NCI-H510A treated with DMSO at 0.1 percent for 48 hours (cell line): ENCODE data around the gene CNTROB.
"Not testable (repeated sequence)": the region's sequence is repeated elsewhere in the genome, so short reads cannot be mapped to it uniquely, and the experiment has no call there.

Source experiments
- DNase-seq: peaks from one replicate; lab custom pipeline; 2025; lab: John Stamatoyannopoulos, UW

The CNTROB gene

GRCh38 chr17:7940743-7941142 lies 8.7 kb downstream of the CNTROB start:
- DNase-seq, result no peak

GRCh38 chr17:7943291-7943690 lies 11.3 kb downstream of the CNTROB start:
- DNase-seq, result no peak

- no peak for DNase-seq
Measured at GRCh38 chr17:7944326-7944725, 12.3 kb downstream of the CNTROB start.

DNA sequence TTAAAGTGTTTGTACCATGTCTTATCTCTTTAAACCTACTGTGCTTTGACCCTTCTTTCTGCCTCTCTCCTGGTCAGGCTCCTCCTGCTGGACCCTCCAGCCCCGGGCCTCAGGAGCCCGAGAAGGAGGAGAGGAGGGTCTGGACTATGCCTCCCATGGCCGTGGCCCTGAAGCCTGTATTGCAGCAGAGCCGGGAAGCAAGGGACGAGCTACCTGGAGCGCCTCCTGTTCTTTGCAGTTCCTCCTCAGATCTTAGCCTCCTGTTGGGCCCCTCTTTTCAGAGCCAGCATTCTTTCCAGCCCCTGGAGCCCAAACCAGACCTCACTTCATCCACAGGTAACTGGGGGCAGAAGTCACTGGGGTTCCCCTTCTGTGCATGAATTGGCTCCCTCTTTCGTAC lies 13.6 kb downstream of the CNTROB start:
- no peak for DNase-seq

DNA sequence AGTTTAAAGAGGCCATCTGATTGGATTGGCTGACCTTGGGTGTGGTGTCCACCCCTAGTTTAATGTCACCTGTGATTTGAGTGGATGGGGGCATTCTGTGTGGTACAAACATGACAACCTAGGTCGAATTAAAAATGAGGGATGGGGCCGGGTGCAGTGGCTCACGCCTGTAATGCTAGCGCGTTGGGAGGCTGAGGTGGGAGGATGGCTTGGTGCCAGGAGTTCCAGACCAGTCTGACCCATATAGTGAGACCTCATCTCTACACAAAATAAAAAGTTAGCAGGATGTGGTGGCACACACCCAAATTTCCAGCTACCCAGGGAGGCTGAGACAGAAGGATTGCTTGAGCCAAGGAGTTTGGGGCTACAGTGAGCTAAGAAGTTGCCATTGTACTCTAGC lies 14.4 kb downstream of the CNTROB start:
- no peak for DNase-seq

GRCh38 chr17:7947651-7948050 lies 15.6 kb downstream of the CNTROB start:
- no peak for DNase-seq

DNA sequence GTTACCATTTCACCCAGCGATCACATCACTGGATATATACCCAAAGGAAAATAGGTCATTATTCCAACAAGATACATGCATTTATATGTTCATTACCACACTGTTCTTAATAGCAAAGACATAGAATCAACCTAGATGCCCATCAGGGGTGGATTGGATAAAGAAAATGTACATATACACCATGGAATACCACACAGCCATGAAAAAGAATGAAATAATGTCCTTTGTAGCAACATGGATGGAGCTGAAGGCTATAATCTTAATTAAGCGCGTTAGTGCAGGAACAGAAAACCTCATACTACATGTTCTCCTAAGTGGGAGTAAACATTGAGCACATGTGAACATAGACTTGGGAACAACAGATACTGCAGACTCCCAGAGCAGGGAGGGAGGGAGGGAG lies 18.6 kb downstream of the CNTROB start:
- DNase-seq, result no peak

DNA sequence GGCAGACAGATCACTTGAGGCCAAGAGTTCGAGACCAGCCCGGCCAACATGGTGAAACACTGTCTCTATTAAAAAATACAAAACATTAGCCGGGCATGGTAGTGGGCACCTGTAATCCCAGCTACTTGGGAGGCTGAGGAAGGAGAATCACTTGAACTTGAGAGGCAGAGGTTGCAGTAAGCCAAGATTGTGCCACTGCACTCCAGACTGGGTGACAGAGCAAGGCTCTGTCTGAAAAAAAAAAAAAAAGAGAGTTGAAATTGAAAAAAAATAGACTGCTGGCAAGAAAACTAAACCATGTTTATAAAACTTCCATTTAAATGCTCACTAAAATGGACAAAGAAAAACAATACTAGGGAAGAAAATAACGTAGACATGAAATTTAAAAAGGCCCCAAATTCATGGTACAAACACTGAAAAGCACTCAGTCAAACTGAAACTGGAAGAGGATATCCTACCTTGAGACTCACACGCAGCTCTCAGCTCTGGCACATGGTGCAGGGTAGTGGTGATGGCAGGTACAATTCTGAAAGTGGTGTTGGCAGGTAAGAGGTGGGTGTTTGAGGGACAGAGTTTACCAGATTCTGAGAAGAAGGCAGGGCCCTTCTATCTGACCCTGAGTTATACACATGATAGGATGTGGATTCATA lies 19.3 kb downstream of the CNTROB start:
- DNase-seq, result no peak

DNA sequence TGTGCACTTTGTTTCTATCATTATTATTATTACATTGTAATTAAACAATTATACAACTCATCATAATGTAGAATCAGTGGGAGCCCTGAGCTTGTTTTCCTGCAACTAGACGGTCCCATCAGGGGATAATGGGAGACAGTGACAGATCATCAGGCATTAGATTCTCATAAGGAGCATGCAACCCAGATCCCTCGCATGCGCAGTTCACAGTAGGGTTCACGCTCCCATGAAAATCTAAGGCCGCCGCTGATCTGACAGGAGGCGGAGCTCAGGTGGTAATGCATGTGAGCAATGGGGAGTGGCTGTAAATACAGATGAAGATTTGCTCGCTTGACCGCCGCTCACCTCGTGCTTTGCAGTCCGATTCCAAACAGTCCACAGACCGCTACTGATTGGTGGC lies 21.3 kb downstream of the CNTROB start:
- not testable (repeated sequence) for DNase-seq

- DNase-seq, result no peak
Measured at GRCh38 chr17:7955414-7956227, 23.6 kb downstream of the CNTROB start.

DNA sequence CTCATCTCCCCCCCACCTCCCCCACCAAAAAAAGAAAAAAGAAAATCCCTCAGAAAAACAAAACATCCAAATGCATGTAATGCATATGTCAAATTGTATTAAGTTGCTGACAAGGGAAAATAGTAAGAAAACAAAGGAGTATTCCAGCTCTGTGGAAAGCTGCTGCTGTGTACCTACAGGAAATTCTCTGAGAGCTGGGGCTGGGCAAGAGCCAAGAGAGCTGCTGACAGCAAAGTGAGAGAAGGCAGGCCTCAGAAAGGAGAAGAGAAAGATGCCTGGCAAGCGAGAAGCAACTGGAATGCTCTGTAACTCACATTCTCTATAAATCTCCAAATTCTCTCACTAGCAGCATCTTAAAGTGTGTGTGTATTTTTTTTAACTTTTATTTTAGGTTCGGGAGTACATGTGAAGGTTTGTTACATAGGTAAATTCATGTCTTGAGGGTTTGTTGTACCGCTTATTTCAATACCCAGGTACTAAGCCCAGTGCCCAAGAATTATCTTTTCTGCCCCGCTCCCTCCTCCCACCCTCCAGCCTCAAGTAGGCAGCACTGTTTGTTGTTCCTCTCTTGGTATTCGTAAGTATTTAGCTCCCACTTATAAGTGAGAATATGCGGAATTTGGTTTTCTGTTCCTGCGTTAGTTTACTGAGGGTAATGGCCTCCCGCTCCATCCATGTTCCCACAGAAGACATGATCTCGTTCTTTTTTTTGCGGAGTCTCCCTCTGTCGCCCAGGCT lies 24.4 kb downstream of the CNTROB start:
- no peak for DNase-seq

DNA sequence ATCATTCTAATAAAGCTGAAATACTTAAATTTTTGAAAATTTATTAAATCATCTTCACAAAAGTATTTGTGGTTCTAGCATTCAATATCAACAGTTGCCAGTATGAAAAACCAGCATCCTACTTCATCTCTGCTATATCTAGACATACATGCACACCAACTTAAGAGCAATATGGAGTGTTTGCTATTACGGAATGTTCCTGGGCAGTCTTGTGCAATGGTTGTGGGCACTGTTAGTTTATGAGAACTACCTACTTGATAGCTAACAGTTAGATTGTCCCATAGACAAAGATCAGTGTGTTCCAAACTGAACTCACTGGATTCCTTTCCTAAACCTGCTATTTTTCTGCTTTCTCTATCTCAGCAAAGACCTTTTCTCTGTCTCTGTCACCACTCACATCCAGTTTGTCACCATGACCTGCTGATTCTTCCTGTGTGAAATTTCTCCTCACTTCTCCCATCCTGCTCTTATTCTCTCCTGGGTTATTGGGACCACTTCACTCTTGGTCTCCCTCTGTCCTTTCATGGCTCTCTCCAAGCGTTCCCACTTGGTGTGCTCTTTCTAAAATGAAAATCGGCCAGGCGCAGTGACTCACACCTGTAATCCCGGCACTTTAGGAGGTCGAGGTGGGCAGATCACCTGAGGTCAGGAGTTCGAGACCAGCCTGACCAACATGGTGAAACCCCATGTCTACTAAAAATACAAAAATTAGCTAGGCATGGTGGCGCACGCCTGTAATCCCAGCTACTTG lies 27.7 kb downstream of the CNTROB start:
- DNase-seq, result no peak

- no peak for DNase-seq
Measured at GRCh38 chr17:7961421-7961820, 29.4 kb downstream of the CNTROB start.

DNA sequence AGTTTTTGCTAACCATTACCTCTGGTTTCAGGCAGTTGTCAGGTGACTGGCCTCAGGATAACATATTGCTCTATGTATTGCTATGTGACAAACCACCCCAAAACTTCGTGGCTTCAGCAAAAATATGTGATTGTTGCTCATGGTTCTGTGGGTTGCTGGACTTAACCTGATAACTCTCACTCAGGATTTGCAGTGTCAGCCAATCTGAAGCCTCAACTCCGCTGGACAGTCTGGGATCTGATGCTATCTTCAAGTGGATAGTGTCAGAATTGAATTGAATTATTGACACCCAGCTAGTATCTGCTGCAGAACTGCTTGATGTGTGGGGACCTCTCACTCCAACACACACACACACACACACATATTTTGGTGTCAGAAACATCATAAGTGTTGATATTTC lies 35.7 kb downstream of the CNTROB start:
- no peak for DNase-seq

DNA sequence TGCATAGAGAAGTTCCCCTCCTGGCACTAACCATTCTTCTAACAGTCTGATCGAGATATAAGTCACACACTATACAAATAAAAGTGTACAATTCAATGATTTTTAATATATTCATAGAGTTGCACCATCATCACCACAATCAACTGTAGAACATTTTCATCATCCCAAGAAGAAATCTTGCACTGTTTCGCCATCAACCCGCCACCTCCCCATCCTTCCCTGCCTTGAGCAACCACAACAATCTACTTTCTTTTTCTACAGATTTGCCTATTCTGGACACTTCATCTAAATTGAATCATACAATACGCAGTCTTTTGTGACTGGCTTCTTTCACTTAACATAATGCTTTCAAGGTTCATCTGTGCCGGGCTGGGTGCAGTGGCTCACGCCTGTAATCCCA lies 37.4 kb downstream of the CNTROB start:
- no peak for DNase-seq

- no peak for DNase-seq
Measured at GRCh38 chr17:7971651-7972050, 39.6 kb downstream of the CNTROB start.

- no peak for DNase-seq
Measured at GRCh38 chr17:7972131-7972785, 40.3 kb downstream of the CNTROB start.

DNA sequence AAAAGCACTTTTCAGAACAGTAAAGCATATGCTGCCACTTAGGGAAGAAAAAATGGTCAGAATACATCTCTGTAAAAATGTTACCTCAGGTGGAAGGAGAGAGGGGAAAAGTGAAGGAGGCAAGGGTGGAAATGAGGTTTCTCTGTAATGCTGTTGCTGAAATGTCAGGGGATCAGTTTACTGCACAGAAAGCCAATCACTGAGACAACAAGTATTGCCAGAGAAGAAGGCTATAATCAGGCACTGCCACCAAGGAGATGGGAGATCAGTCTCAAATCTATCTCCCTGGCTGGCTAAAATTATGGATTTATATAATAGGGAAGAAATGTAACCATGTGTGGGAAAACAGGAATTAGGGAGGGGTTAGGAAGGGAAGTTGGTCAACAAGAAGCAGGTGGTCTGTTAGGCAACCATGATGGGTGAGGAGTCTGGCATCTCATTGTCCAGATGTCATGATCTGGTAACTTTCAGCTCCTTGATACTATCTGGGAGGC lies 42.7 kb downstream of the CNTROB start:
- DNase-seq, result no peak

DNA sequence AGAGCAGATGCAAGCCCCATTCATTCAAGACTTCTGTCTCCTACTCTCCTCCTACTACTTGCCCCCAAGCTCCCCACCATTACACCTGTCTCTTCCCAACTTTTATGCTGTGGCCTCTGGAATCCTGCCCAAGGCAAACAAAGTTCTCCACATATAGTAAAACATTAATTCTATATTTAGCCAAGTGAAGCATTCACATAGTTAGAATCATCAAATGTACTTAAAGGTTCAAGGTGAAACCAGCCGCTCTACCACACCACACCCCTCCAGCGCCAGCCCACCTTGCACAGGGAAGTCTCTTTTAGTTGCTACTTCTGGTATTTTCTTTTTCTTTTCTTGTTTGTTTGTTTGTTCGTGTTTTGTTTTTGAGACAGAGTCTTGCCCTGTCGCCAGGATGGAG lies 45.0 kb downstream of the CNTROB start:
- DNase-seq, result no peak

DNA sequence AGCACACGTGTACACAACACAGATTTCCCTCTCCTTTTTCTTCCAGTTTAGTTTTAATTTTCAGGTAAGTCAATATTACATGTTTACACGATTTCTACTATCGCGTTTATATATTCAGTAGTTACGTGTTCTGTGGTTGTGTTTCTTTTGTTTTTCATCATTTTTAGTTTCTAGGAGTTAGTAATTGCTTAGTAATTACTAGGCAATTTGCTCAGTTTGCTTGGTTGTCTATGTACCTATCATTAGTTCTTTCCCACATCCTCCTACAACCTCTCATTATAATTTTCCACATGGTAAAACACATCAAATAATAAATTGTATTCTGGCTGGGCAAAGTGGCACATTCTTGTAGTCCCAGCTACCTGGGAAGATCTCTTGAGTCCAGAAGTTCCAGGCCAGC lies 45.8 kb downstream of the CNTROB start:
- DNase-seq, result no peak

DNA sequence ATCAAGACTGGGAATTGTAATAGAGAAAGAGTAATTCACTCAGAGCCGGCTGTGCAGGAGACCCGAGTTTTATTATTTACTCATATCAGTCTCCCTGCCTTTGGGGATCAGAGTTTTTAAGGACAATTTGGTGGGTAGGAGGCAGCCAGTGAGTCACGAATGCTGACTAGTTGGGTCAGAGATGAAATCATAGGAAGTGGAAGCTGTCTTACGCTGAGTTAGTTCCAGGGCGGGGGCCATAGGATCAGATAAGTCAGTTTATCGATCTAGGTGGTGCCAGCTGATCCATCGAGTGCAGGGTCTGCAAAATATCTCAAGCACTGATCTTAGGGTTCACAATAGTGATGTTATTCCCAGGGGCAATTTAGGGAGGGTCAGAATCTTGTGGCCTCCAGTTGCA lies 50.2 kb downstream of the CNTROB start:
- no peak for DNase-seq

DNA sequence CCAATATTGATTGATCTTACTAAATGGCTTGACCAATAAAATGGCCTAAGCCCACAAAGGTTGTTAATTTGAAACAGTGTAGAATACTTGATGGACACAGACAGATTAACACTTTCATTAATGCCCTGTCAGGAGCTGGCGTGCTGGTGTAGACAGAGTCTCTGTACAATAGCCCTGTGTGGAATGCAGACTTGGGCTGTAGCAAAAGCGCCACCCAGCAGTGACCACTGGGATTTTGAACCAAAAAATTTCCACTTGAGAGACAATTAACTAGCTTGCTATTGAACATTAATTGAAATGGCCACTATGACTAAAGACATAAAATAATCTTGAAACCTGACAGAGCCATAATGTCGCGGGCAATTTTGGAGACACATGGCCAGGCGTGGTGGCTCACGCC lies 50.7 kb downstream of the CNTROB start:
- DNase-seq, result no peak
